Activated CD8-positive, alpha-beta T cell treated with anti-CD3 and anti-CD28 coated beads for 36 hours (primary cell): ENCODE data around the gene SNRNP48. TPM values are rescaled to one million over a fixed set of nuclear protein-coding genes. Genes with fewer than 3 reads are reported as not detected.

Experiments
- ATAC-seq: fragments of 200-7000 bp; cut with Tn5 transposase; one replicate; pipeline ENCODE4 v1.10.0; 2021; ENCODE audit warnings: mild to moderate bottlenecking, moderate library complexity
- CTCF ChIA-PET: fragments of 350-600 bp; sonication (Branson Sonifier 250); formaldehyde crosslinking; loops from one replicate; lab custom pipeline; 2021; ENCODE audit warnings: antibody characterized with exemption; lab: Charles Lee
- POLR2A ChIA-PET: fragments of 350-600 bp; sonication (Branson Sonifier 250); formaldehyde crosslinking; loops from one replicate; lab custom pipeline; 2021; ENCODE audit warnings: antibody characterized with exemption; lab: Charles Lee
- DNase-seq: peaks from one replicate; pipeline ENCODE4 v3.0.0-alpha.2; 2020
- H3K27ac Mint-ChIP-seq: one replicate; pipeline ENCODE4 v1.8.0; 2021; ENCODE audit warnings: mild to moderate bottlenecking, mixed read lengths
- H3K27me3 Mint-ChIP-seq: one replicate; pipeline ENCODE4 v1.8.0; 2021; ENCODE audit warnings: mixed read lengths
- H3K36me3 Mint-ChIP-seq: one replicate; pipeline ENCODE4 v1.8.0; 2021; ENCODE audit warnings: low read depth, mixed read lengths
- H3K4me1 Mint-ChIP-seq: one replicate; pipeline ENCODE4 v1.8.0; 2021; ENCODE audit warnings: low read depth, mixed read lengths
- H3K4me3 Mint-ChIP-seq: one replicate; pipeline ENCODE4 v1.8.0; 2021; ENCODE audit warnings: mild to moderate bottlenecking, moderate library complexity, mixed read lengths
- H3K9me3 Mint-ChIP-seq: one replicate; pipeline ENCODE4 v1.8.0; 2021; ENCODE audit warnings: mixed read lengths
- intact Hi-C: fragments of 100-400 bp; cut with micrococcal nuclease; formaldehyde crosslinking; loops from one replicate; pipeline ENCODE4 v1.10.0; 2022
- total RNA-seq, 2 experiments: library from RNA; stranded (reverse); gene quantifications; one replicate each; pipeline ENCODE4 v1.2.3, GENCODE V29; 2021
- TF ChIP-seq, protein P1 (sequence below): fragments of 200-600 bp; IDR thresholded peaks from one replicate; pipeline ENCODE4 v1.8.0; 2022; ENCODE audit warnings: antibody characterized with exemption, mild to moderate bottlenecking

Gene SNRNP48
- total RNA-seq, 2 experiments from 2014 or later = 19.8 to 22.4 TPM

- intact Hi-C loops = no loop called here
- ATAC-seq (no peak), DNase-seq (no peak)
- ChIA-PET CTCF (no interaction called here), POLR2A (interaction anchor here (0.6 kb wide), 2 partner anchors 40 to 381 kb away, joined by 3 read pairs; no protein-coding TSS in a partner anchor)
- no peaks in the 10 kb centered on the region for H3K9me3 Mint-ChIP-seq
- TF ChIP-seq, protein P1, sequence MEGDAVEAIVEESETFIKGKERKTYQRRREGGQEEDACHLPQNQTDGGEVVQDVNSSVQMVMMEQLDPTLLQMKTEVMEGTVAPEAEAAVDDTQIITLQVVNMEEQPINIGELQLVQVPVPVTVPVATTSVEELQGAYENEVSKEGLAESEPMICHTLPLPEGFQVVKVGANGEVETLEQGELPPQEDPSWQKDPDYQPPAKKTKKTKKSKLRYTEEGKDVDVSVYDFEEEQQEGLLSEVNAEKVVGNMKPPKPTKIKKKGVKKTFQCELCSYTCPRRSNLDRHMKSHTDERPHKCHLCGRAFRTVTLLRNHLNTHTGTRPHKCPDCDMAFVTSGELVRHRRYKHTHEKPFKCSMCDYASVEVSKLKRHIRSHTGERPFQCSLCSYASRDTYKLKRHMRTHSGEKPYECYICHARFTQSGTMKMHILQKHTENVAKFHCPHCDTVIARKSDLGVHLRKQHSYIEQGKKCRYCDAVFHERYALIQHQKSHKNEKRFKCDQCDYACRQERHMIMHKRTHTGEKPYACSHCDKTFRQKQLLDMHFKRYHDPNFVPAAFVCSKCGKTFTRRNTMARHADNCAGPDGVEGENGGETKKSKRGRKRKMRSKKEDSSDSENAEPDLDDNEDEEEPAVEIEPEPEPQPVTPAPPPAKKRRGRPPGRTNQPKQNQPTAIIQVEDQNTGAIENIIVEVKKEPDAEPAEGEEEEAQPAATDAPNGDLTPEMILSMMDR = no peak
- H3K27ac Mint-ChIP-seq = no peak overlapping the region
- H3K27me3 Mint-ChIP-seq = peaks cover 21% of the 10 kb centered on the region
- H3K4me3 Mint-ChIP-seq = no peak overlapping the region
- no peaks in the 10 kb centered on the region for H3K4me1 Mint-ChIP-seq
- no peaks in the 10 kb centered on the region for H3K36me3 Mint-ChIP-seq
Observed at GRCh38 chr6:7554533-7555275, 35.3 kb upstream of the SNRNP48 start.

DNA sequence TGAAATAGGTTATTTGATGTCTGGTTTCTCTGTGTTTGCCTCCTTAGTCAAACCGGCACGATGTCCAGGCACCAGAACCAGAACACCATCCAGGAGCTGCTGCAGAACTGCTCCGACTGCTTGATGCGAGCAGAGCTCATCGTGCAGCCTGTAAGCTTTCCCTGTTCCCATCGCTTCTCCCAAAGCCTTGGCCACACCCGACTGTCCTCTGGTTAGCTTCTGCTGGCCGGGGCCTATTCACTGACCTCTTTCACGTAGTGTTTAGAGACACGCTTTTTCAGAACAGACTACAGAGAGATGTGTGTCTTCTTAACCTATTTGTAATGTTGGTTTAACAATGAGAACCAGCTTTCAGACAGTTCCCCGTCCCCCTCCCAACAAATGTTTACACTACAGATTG lies 34.3 kb upstream of the SNRNP48 start:
- Mint-ChIP-seq H3K27me3 (peaks cover 23% of the 10 kb centered on the region), H3K4me1 (no peaks in the 10 kb centered on the region), H3K9me3 (no peaks in the 10 kb centered on the region), H3K27ac (no peak overlapping the region), H3K36me3 (no peaks in the 10 kb centered on the region), H3K4me3 (no peak overlapping the region)
- POLR2A ChIA-PET = no interaction called here
- TF ChIP-seq, protein P1 = no peak
- ATAC-seq = no peak
- intact Hi-C loops = no loop called here
- CTCF ChIA-PET = no interaction called here
- no peak for DNase-seq

DNA sequence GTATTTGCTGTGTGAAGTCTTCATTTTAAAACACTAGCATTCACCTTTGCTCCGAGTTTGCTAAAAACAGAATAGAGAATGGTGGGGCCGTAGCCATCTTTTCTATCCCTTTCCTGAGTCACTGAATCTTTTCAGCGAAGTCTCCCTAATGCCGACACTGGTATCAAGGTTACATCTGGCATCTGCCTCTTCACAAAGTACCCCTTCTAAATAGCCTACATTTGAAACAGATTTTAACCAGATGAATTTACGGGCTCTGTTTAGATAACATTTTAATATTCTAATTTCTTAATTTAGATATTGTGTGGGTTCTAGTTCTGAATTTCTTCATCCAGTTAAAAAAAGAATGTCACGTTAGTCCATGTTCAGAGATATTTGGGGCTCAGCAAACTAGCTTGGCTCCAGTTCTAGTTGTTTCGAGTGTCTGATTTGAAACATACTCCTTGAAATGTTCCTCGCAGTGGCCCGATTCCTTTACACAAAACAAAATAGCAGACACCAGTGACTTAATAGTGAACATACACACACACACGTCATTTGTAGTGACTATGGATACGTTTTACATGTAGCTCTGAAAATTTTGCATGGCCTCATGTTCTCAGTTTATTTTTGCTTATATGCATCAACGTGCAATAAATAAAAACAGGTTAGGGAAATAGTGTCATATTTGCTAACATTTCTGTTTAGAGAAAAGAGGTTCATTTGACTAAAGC lies 33.4 kb upstream of the SNRNP48 start:
- DNase-seq (no peak), ATAC-seq (no peak)
- intact Hi-C loops = no loop called here
- ChIA-PET POLR2A (interaction anchor here (0.5 kb wide), 1 partner anchor 40 kb away, joined by 3 read pairs; no protein-coding TSS in a partner anchor), CTCF (no interaction called here)
- no peaks in the 10 kb centered on the region for H3K9me3 Mint-ChIP-seq
- peaks cover 27% of the 10 kb centered on the region for H3K27me3 Mint-ChIP-seq
- no peak overlapping the region for H3K4me3 Mint-ChIP-seq
- TF ChIP-seq, protein P1 = no peak
- H3K36me3 Mint-ChIP-seq = no peaks in the 10 kb centered on the region
- no peak overlapping the region for H3K27ac Mint-ChIP-seq
- H3K4me1 Mint-ChIP-seq = no peaks in the 10 kb centered on the region

GRCh38 chr6:7557652-7558051 lies 32.3 kb upstream of the SNRNP48 start:
- Mint-ChIP-seq H3K4me1 (no peaks in the 10 kb centered on the region), H3K9me3 (no peaks in the 10 kb centered on the region), H3K4me3 (no peak overlapping the region), H3K27ac (no peak overlapping the region), H3K36me3 (no peaks in the 10 kb centered on the region), H3K27me3 (peaks cover 27% of the 10 kb centered on the region)
- intact Hi-C loops = no loop called here
- DNase-seq (no peak), ATAC-seq (no peak)
- ChIA-PET POLR2A (no interaction called here), CTCF (no interaction called here)
- TF ChIP-seq, protein P1 = no peak

- POLR2A ChIA-PET = no interaction called here
- no peaks in the 10 kb centered on the region for H3K9me3 Mint-ChIP-seq
- no peak overlapping the region for H3K27ac Mint-ChIP-seq
- H3K4me1 Mint-ChIP-seq = no peaks in the 10 kb centered on the region
- CTCF ChIA-PET = no interaction called here
- H3K4me3 Mint-ChIP-seq = no peak overlapping the region
- TF ChIP-seq, protein P1 = no peak
- intact Hi-C loops = no loop called here
- no peaks in the 10 kb centered on the region for H3K36me3 Mint-ChIP-seq
- DNase-seq = no peak
- ATAC-seq = no peak
- peaks cover 28% of the 10 kb centered on the region for H3K27me3 Mint-ChIP-seq
Observed at GRCh38 chr6:7558781-7559180, 31.2 kb upstream of the SNRNP48 start.
